ENCODE measurements around the gene CDPF1.
A peak's percentile ranks its signal among the peaks of the same experiment; 100 is the strongest.

CDPF1 gene, protein sequence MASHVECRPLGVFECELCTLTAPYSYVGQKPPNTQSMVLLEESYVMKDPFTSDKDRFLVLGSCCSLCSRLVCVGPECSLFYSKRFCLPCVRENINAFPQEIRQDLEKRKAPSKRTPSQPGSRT

DNA sequence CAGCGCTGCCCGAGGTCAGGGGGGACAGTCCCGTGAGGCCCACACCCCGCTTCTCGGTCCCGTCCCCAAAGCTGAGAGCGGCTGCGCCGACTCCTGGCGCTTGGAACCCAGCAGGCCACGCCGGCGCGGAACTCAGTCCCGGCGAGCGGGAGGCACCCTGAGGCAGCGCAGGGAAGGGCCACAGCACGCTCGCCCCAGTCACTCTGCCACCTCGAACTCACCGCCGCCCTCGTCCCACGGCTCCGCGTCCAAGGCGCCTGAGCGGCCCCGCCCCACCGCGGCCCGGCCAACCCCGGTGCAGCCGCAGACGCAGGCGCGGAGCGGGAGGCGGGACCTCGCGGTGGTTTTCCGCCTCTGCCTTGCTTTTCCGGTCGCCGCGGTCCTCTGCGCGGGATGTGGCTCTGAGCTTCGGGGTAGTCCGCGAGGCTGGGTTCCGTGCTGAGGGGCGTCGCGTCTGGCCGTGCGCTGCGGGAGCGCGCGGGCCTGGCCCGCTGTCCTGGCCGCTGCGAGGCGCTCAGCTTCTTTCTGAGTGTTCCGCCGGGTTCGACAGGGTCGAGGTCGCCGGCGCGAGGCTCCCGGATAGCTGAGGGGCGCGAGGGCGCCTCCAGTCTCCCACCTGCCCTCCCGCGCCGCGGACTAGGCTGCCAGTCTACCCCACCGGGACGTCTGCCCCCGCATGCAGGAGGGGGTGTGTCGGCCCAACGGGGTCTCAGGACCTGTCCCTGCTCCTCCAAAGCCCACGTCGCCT is at the start of gene CDPF1:
Gene CDPF1, minus strand, starts transcription at position 259 of the 748 bp plus-strand sequence. CDS start 2,009 bp downstream, outside the sequence.
- peak; percentile 94 for DNase-seq

DNA sequence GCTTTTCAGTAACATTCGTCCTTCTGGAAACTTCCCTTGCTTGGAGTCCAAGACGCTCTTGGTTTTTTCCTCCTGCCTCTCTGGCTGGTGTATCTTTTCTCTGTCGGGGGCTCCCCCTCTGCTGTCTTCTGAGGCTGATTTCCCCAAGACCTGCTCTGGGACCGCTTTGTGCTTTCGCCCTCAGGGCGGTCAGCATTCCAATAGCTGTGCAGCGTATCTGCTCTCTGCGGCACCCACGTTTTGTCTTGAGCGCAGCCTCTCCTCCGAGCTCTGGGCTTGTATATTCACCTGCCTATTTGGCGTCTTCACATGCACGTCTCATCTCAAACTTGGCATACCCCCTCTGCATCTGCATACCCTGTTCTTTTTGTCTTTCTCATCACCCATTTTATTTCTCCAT is 49.0 kb upstream of the CDPF1 start:
- no peak for DNase-seq

DNA sequence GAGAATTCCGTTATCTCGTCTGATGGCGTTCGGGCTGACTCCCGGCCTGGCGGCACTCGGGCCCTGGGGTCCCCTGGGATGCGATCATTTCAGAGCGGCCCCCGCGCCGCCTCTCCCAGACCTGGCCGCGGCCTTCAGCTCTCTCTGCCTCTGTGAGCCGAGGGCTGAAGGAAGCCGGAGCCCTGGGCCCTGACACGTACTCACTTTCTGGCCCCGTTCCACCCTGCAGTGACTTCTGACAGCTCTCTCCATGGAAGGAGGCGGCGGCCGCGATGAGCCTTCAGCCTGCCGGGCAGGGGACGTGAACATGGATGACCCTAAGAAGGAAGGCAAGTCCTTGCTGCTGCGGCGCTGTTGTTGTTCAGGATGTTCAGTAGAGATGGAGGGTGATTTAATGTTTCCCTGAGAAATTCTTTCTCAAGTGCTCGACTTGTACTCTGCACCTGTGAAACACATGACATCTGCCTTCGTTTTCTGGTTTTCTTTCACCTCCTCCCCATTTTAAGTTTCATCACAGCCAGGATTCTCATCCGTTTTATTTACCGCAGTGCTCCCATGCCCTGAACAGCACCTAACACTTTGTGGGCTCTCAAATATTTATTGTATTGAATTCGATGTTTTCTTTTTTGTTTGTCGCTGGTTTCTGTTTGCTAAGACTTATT is 47.2 kb upstream of the CDPF1 start:
- DNase-seq = peak; percentile 43

DNA sequence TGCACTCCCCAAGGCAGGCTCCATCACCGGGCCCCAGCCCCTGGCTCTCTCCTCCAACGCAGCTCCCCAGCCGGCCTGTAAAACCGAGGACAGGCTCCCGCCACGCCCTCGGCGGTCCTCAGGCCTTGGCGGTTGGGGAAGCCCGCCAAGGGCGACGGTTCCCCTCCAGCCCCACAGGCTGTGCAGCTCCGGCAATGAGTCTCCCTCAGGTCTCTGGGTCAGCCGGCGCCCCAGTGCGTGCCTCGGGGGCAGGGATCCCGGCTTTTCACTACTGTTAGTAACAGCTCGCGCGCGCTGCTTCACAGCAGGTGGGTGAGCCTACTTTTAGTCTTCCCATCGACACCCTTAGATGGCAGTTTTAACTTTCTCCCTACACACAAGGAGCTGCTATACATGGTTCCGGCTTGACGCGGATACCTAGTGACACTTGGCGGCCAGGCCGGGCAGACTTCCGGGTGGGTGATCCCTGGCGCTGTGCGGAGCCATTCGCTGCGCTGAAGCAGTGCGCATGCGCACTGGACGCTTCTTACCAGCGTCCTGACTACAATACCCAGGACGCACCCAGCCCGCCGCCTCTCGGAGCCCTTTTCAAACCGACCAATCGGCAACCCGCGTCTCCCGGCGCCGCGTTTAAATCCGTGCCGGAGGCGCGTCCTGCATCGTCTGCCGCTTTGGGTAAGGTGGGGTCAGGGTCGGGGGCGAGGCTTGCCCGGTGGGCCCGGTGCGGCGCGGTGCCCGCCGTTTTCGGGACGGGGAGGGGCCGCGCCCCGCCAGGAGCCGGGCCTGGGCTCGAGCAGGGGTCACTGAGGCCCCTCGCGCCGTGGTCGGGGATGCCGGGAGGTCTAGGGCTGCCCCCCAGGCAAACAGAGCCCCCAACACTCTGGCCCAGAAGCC is 46.4 kb upstream of the CDPF1 start, which contains the start of gene GTSE1:
Gene GTSE1, plus strand, starts transcription at position 614 of the 894 bp plus-strand sequence. CDS start 531 bp downstream, outside the sequence.
- peak; percentile 95 for DNase-seq

DNA sequence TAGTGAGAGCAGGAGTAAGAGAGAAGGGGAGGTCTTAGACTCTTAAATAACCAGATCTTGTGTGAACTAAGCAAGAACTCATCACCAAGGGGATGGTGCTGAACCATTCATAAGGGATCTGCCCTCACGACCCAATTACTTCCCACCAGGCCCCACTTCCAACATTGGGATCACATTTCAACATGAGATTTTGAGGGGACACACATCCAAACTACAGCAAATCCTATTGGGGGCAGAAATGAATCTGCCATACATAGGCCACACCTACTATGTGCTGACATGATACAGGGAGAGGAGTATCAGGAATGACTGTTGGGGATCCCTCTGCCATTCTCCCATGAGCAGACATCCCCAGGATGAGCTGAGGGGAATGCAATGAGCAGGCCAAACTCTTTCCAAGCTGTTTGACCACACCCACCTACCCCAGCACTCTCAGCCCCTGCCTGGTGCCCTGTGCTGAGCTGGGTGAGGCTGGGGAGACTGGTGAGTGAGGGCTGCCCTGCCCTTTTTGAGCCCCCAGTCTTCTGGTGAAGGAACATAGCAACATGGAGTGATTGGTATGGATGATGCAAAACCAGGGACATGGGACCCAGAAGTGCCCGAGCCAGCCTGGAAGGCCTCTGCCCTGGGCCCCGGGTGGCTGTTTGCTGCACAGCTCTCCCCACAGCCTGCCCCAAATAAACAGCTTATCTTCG is 45.3 kb upstream of the CDPF1 start:
- DNase-seq = no peak

DNA sequence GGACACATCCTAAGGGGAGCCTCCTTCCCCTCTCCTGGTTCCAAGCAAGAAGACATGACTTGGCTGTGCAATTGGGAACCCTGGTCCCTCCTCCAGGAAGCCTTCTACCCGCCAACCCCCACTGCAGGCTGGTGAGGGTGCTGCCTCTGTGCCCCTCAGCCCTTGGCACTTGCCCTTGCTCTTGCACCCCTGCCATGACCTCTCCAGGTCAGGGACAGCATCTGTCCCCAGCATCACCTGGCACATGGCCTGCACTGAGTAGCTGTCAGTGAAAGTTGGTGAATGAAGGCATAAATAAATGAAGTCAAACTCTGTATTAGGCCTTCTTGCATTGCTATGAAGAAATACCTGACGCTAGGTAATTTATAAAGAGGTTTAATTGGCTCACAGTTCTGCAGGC is 44.7 kb upstream of the CDPF1 start:
- no peak for DNase-seq

DNA sequence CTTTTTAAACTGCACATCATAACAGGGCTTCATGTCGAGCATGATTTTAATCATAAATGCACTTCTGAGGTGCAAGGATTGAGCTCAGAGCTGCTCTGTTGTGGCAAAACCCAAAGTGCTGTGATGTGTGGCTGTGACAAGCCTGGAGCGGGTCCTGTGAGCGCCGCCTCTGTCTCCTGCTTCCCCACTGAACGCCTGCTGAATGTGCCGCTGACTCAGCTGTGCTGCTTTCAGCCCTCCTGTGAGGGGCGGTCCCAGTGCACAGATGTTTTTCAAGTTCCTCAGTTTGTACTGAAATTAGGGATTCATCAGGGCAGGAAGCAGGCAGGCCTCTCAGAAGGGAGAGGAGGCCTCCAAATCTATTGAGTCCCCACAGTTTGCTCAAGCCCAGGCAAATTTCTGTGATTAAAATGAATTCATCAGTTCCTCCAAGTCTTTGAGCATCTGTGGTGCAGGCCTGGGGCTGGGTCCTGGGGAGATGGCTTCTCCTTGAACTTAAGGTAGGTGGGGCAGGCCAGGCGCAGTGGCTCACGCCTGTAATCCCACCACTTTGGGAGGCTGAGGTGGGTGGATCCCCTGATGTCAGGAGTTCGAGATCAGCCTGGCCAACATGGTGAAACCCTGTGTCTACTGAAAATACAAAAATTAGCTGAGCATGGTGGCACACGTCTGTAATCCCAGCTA is 43.6 kb upstream of the CDPF1 start:
- DNase-seq = no peak

DNA sequence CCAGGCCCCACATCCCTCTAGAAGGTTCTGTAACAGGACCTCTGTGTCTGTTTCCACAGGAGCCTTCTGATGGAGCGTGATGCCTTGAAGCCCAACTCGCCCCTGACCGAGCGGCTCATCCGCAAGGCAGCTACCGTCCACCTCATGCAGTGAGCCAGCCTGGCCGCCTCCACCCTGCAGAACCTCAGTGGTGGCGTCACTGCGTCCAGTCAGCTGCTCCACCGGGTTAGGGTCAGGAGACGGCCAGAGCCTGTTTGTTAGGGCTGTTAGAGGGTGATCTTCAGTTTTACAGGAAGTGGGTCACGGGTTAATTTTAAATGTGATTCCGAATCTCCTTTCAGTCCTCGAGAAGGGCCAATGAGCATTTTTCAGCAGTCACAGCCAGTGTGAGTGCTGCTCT is 42.6 kb upstream of the CDPF1 start:
- no peak for DNase-seq

DNA sequence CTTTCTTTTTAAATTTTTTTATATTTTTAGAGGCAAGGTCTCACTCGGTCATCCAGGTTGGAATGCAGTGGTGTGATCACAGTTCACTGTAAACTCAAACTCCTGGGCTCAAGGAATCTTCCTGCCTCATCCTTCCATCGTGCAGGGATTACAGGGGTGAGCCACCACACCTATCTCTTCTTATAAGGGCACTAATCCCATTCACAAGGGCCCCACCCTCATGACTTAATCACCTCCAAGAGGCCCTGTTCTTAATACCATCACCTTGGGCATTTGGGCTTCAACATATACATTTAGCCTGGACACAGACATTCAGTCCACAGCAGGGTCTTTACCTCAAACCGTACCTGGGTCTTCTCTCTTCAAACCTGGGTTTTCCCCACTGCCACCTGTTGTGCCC is 42.1 kb upstream of the CDPF1 start:
- no peak for DNase-seq

DNA sequence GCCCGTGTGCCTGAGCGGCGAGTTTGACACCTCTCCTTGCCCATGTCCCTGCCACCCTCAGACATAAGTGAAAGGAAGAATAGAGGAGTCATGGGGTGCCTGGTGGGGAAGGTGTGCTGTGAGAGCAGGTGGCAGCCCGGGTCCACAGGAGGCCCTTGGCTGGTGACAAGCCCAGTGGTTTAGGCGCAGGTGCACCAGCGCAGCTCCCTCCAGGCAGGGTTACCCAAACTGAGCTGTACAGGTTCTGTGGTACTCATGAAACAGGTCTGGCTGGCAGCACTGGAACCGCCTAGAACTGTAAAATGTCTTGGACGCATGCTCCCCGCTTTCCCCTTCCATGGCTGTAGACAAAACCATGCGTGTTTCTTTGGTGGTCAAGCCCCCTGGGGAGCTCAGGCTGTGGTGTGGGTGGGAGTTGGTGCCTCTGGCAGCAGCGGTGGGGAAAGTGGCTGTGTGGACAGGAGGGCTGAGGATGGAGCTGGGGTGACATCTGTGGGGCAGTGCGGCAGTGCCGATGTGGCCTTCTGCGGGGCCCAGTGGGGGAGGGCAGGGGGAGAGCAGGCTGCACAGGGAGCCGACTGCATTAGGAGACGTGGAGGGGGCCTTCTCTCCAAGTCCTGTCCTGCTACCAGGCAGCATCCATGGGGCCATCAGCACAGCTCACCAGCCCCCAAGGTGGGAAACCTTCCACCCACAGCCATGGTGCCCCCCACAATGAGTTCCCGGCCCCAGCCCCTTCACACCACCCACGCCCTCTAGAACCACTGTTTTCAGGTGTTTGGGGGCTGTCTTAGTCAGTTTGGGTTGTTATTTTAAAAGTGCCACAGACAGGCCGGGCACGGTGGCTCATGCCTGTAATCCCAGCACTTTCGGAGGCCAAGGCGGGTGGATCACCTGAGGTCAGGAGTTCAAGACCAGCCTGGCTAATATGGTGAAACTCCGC is 41.0 kb upstream of the CDPF1 start:
- DNase-seq = no peak

DNA sequence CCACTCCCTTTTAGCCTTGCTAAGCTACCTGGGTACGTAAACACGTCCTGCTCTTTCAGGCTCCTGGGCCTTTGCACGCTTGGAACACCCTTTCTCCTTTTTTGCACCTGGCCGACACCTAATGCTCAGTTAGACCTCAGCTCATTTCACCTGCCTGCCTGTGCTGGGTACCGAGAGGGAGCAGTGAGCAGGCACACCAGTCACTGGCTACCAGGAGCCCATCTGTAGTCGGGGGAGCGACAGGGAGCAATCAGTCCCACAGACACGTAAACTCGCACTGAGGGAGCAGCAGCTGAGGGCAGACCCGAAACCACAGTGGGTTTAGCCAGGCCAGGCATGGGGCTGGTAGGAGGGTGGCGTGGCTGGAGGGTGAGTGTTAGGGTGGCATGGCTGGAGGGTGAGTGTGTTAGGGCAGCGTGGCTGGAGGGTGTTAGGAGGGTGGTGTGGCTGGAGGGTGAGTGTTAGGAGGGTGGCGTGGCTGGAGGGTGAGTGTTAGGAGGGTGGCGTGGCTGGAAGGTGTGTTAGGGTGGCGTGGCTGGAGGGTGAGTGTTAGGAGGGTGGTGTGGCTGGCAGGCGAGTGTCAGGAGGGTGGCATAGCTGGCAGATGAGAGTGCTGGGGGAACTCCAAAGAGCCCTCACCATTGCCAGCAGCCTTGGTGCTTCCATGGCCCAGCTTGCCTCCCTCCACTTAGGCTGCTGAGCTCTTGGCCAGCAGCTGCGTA is 40.2 kb upstream of the CDPF1 start:
- DNase-seq = no peak

DNA sequence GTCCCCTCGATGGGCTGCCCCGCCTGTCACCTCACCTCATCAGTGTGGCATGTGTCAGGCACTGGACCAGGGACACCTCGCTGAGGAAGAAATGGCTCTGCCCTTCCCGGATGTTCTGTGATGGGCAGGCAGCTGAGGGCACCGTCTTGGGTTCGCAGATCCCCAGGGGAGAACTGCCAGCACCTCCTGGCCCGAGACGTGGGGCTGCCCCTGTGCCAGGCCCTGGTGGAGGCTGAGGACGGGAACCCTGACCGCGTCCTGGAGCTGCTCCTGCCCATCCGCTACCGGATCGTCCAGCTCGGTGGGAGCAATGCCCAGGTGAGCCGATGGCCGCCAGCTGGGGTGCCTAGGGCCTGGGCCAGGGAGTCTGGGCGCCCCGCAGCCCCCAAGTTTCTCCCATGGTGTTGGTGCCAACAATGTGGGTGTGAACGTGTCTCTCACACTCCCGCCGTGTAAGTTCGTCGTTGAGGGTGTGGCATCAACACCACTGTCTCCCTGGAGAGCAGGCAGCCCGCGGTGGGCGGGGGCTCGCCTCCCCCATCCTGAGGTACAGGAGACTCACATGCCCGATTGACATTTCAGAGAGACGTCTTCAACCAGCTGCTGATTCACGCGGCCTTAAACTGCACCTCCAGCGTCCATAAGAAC is 39.3 kb upstream of the CDPF1 start:
- no peak for DNase-seq

DNA sequence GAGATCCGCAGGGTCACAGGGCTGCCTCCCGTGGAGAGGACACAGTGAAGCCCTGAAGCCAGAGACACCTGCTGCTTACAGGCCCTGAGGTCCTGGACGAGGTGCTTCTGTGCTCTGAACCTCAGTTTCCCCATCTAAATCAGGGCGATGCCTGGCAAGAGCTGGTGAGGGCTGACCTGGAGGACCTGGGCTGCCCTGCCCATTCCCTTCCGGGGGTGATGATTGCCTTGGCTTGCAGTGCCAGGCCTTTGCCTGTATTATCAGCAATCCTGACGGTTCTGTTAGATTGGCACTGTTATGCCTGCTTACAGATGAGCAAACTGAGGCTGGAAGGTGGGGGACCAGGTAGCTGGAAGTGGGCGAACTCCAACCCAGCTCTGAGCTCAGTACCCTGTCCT is 38.8 kb upstream of the CDPF1 start:
- DNase-seq = no peak

DNA sequence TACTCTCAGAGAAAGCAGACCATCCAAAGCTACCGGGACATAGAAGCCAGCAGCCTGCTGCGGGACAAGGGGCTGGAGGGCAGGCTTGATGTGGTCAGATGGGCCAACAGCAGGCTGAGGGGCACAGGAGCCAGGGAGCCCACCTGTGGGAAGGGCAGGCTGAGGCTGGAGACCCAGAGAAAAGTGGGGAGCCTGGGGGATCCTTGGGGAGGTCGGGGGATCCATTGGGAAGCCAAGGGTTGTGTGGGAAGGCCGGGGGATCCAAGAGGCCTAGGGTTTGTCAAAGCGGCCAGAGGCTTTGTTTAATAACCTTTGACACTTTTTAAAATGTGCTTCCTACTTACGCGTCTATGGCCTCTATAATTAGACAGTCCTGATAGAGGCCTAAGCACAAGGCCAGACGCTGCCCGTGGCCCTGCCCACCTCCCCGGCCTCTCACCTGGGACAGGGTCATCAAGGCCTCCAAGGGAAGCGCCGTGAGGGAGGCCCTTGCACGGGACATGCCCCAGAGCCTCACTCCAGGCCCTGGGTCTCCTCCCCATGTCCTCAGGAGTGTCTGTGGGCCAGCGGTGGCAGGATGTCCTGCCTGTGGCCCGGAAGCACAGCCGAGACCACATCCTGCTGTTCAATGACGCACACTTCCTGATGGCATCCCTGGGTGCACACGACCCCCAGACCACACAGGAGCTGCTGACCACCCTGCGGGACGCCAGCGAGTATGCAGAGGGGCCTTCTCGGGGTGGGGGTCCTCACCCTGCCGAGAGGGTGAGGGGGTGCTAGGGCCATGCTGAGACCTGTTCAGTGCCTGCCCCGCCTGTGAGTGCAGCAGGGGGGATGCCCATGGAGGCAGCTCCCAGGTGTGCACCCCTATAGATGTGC is 38.0 kb upstream of the CDPF1 start:
- DNase-seq = peak; percentile 42

DNA sequence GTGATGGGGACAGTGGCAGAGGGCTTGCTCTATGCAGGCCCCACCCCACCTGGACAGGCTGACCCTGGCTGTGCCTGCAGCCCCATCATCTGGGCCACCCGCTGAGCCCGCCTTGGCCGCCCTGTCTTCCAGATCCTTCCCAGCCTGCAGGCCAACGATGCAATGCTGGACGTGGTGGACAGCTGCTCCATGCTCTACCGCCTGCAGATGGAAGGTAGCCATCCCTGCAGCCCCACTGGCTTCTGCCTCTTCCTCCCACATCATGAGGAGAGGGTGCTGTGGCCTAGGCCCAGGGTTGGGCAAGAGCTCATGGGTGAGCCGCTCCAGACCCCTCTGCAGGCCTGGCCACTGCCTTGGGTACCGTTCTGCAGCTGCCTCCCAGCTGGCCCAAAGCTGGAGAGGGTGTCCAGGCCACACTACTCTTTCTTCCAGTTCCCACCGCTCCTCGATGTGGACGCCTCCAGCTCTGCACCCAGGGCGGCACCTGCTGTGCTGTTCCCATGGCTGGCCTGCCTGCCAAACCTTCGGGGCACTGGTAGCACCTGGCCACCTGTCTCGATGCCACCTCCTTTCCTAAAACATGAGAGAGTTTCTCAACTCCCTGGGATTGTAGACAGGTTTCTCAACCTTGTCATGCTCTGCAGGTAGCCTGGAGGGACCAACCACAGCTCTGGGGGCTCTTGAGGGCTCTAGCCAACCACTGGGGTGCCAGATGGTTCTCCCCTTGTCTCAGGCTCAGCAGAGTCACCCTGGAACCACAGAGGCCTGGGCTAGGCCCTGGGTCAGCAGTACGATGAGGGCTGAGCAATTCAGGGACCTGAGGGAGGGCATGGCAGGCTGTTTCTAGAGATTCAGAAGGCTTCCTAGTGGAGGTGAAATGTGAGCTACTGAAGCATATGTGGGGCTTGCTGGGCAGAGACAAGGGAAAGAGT is 37.1 kb upstream of the CDPF1 start:
- no peak for DNase-seq

DNA sequence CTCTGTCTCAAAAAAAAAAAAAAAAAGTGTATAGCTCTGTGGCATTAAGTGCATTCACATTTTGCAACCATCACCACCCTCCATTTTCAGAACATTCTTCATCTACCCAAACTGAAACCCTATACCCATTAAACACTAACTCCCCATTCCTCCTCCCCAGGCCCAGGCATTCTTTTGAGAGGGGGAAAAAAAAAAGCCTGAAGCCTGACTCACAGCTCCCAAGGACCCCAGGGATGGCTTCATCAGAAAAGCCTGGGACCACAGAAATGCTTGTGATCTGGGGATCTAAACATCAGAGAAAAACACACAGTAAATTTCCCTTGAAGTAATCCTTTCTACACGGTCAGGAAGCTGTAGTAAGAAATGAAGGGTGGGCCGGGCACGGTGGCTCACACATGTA is 35.9 kb upstream of the CDPF1 start:
- no peak for DNase-seq
